ENCODE measurements around the gene FRMPD4. TPM values are rescaled to one million over a fixed set of nuclear protein-coding genes. Genes with fewer than 3 reads are reported as not detected.

Gene FRMPD4
- total RNA-seq, 1 experiment from 2014 or later, result 0.24 TPM

DNA sequence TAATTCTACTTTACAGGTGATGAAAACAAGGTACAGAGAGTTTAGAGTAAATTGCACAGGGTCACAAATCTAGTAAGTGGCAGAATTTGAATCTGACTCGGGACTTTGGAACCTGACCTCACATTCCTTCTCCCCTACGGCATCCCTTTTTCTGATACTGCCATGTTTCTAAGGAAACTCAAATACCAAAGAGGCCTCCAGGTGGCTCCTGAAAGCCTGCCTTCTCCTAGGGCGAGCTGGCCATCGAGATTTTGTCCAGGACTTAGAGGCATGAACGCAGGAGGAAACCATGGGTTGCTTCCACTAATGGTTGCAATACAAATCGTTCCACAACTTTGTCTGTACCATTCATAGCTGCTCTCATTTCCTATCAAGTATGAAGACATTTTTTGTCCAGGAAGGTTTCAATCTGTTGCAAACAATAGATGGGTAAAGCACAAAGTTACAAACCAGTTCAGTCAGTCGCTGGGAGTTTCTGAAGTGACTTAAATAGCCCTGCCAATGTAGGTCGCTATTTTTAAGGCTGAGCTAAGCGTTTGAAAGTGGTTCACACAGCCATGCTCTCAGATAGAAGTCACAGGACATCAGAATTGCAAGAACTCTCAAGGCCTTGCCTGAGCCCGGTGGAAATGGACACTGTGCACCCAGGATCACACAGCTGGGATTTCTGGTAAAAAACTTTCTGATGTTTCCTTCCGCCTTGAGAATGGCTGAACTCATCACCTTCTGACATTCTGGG is 356.3 kb downstream of the FRMPD4 start:
- H3K4me3 Mint-ChIP-seq, result no peak overlapping the region
- Histone ChIP-seq H4K91ac (ENCODE audit: insufficient read length, low read depth, low read length) (no peak overlapping the region), H3K4ac (ENCODE audit: low read depth, low read length) (no peak overlapping the region), H3K18ac (ENCODE audit: insufficient read length, low read depth, low read length) (no peak overlapping the region), H2BK12ac (ENCODE audit: insufficient read length, low read depth, low read length) (no peak overlapping the region), H3K79me1 (ENCODE audit: insufficient read depth, low read depth, low read length, poor library complexity, severe bottlenecking) (no peaks in the 10 kb centered on the region), H3K23me2 (ENCODE audit: insufficient read length, low read depth, low read length, poor library complexity, severe bottlenecking) (no peaks in the 10 kb centered on the region), H4K20me1 (ENCODE audit: control insufficient read depth, insufficient read depth, insufficient read length) (no peaks in the 10 kb centered on the region), H3T11ph (ENCODE audit: low read length) (no peak overlapping the region), H3K27ac (ENCODE audit: insufficient read length, low read depth, low read length) (no peak overlapping the region), H2BK20ac (ENCODE audit: low read depth, low read length, poor library complexity, severe bottlenecking) (no peak overlapping the region), H3K79me2 (ENCODE audit: insufficient read depth, low read length) (no peaks in the 10 kb centered on the region), H3K4me2 (ENCODE audit: insufficient read depth, insufficient read length, low read length) (no peak overlapping the region), H4K8ac (replicated peaks; ENCODE audit: insufficient read length, low read depth, low read length) (no peak overlapping the region), H3K9me3 (ENCODE audit: control insufficient read depth, low read depth, low read length) (no peaks in the 10 kb centered on the region), H3K23ac (ENCODE audit: insufficient read length, low read depth, low read length) (no peak overlapping the region), H2BK5ac (ENCODE audit: insufficient read length, low read length) (no peak overlapping the region), H3K4me1 (ENCODE audit: insufficient read depth, low read length) (no peaks in the 10 kb centered on the region), H2BK15ac (ENCODE audit: low read depth, low read length) (no peak overlapping the region), H3K56ac (ENCODE audit: insufficient read length, low read depth, low read length) (no peak overlapping the region), H3K9ac (ENCODE audit: extremely low read depth, insufficient read length, low read length) (no peak overlapping the region), H2AK5ac (ENCODE audit: insufficient read length, low read length) (no peak overlapping the region), H3K14ac (ENCODE audit: insufficient read depth, low read length) (no peak overlapping the region), H3K27me3 (ENCODE audit: insufficient read depth, low read length) (no peaks in the 10 kb centered on the region), H2BK120ac (ENCODE audit: low read depth, low read length, poor library complexity, severe bottlenecking) (no peak overlapping the region), H4K5ac (ENCODE audit: insufficient read length, low read depth, low read length) (no peak overlapping the region), H2AFZ (ENCODE audit: low read length) (no peak overlapping the region)
- no CpG with 5 or more reads among the region's 11 CpGs for WGBS (ENCODE audit: extremely low coverage, insufficient read length, low lambda C conversion rate)
- TF ChIP-seq, protein P1, sequence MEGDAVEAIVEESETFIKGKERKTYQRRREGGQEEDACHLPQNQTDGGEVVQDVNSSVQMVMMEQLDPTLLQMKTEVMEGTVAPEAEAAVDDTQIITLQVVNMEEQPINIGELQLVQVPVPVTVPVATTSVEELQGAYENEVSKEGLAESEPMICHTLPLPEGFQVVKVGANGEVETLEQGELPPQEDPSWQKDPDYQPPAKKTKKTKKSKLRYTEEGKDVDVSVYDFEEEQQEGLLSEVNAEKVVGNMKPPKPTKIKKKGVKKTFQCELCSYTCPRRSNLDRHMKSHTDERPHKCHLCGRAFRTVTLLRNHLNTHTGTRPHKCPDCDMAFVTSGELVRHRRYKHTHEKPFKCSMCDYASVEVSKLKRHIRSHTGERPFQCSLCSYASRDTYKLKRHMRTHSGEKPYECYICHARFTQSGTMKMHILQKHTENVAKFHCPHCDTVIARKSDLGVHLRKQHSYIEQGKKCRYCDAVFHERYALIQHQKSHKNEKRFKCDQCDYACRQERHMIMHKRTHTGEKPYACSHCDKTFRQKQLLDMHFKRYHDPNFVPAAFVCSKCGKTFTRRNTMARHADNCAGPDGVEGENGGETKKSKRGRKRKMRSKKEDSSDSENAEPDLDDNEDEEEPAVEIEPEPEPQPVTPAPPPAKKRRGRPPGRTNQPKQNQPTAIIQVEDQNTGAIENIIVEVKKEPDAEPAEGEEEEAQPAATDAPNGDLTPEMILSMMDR (conservative IDR thresholded peaks at IDR 0.05), result no peak
- H3K36me3 Mint-ChIP-seq (ENCODE audit: insufficient read depth in 1 of 3, low read depth in 3 of 3), result no peaks in the 10 kb centered on the region
- H3K27me3 Mint-ChIP-seq (ENCODE audit: low read depth), result no peaks in the 10 kb centered on the region
- H3K27ac Mint-ChIP-seq, result no peak overlapping the region
- H3K4me1 Mint-ChIP-seq, result no peaks in the 10 kb centered on the region; a peak in 1 of 4 replicates
- no peak for DNase-seq
- peaks cover 43 to 58% of the 10 kb centered on the region in 2 experiments for H3K9me3 Mint-ChIP-seq

Measured in H9 (cell line).